ENCODE data around the gene CDK2AP2.
"Not testable (repeated sequence)": the region's sequence is repeated elsewhere in the genome, so short reads cannot be mapped to it uniquely, and the experiment has no call there.

The CDK2AP2 gene

GRCh38 chr11:67516806-67517205, 8.8 kb upstream of the CDK2AP2 start:
- no peak overlapping the region for H3K4me3 ChIP-seq (ENCODE audit: insufficient read depth, low read length, poor library complexity, severe bottlenecking)
- H3F3A ChIP-seq (ENCODE audit: insufficient read depth) = no peaks in the 10 kb centered on the region
- no peak overlapping the region for H3K9ac ChIP-seq (ENCODE audit: low read length)
- TF ChIP-seq CTCF (IDR thresholded peaks at IDR 0.05; ENCODE audit: insufficient read depth, low read length, poor library complexity, severe bottlenecking) = no peak
- no peak for TF ChIP-seq EZH2phosphoT487 (conservative IDR thresholded peaks at IDR 0.05; ENCODE audit: low read length)
- no peaks in the 10 kb centered on the region for H3K9me3 ChIP-seq (ENCODE audit: insufficient read depth, low read length)
- H3K9me2 ChIP-seq (replicated peaks; ENCODE audit: insufficient read depth, low read length) = no peaks in the 10 kb centered on the region
- no peak overlapping the region for H3K4me2 ChIP-seq (ENCODE audit: low read depth, low read length, poor library complexity, severe bottlenecking)
- no peaks in the 10 kb centered on the region for H3K36me3 ChIP-seq (ENCODE audit: low read length)
- no peaks in the 10 kb centered on the region for H3K79me2 ChIP-seq (ENCODE audit: insufficient read depth, low read length)
- H2AFZ ChIP-seq (ENCODE audit: low read depth, low read length, severe bottlenecking) = no peak overlapping the region
- no peaks in the 10 kb centered on the region for H4K20me1 ChIP-seq (ENCODE audit: low read depth, low read length)
- H3K27ac ChIP-seq (ENCODE audit: low read depth, low read length) = no peak overlapping the region
- H3K27me3 ChIP-seq (ENCODE audit: low read length) = no peaks in the 10 kb centered on the region

- Histone ChIP-seq H3K9ac (ENCODE audit: low read length) (no peak overlapping the region), H3K27me3 (ENCODE audit: low read length) (no peaks in the 10 kb centered on the region), H3K36me3 (ENCODE audit: low read length) (no peaks in the 10 kb centered on the region), H3F3A (ENCODE audit: insufficient read depth) (no peaks in the 10 kb centered on the region), H3K79me2 (ENCODE audit: insufficient read depth, low read length) (no peaks in the 10 kb centered on the region), H3K4me2 (ENCODE audit: low read depth, low read length, poor library complexity, severe bottlenecking) (no peak overlapping the region), H3K4me3 (ENCODE audit: insufficient read depth, low read length, poor library complexity, severe bottlenecking) (no peak overlapping the region), H4K20me1 (ENCODE audit: low read depth, low read length) (no peaks in the 10 kb centered on the region), H2AFZ (ENCODE audit: low read depth, low read length, severe bottlenecking) (no peak overlapping the region), H3K27ac (ENCODE audit: low read depth, low read length) (no peak overlapping the region), H3K9me2 (replicated peaks; ENCODE audit: insufficient read depth, low read length) (no peaks in the 10 kb centered on the region), H3K9me3 (ENCODE audit: insufficient read depth, low read length) (no peaks in the 10 kb centered on the region)
- no peak for TF ChIP-seq CTCF (IDR thresholded peaks at IDR 0.05; ENCODE audit: insufficient read depth, low read length, poor library complexity, severe bottlenecking)
- no peak for TF ChIP-seq EZH2phosphoT487 (conservative IDR thresholded peaks at IDR 0.05; ENCODE audit: low read length)
Measured at GRCh38 chr11:67514116-67514515, 6.2 kb upstream of the CDK2AP2 start.

GRCh38 chr11:67511558-67511957, 3.6 kb upstream of the CDK2AP2 start:
- H3K9me3 ChIP-seq (ENCODE audit: insufficient read depth, low read length); H3K27me3 ChIP-seq (ENCODE audit: low read length); H3F3A ChIP-seq (ENCODE audit: insufficient read depth); H3K4me2 ChIP-seq (ENCODE audit: low read depth, low read length, poor library complexity, severe bottlenecking); H2AFZ ChIP-seq (ENCODE audit: low read depth, low read length, severe bottlenecking); H3K4me3 ChIP-seq (ENCODE audit: insufficient read depth, low read length, poor library complexity, severe bottlenecking); H4K20me1 ChIP-seq (ENCODE audit: low read depth, low read length); H3K9me2 ChIP-seq (replicated peaks; ENCODE audit: insufficient read depth, low read length); H3K27ac ChIP-seq (ENCODE audit: low read depth, low read length); H3K9ac ChIP-seq (ENCODE audit: low read length); H3K36me3 ChIP-seq (ENCODE audit: low read length); H3K79me2 ChIP-seq (ENCODE audit: insufficient read depth, low read length): not testable (repeated sequence)

GRCh38 chr11:67510023-67510345, 2.0 kb upstream of the CDK2AP2 start:
- Histone ChIP-seq H3K9ac (ENCODE audit: low read length) (no peak overlapping the region), H4K20me1 (ENCODE audit: low read depth, low read length) (no peaks in the 10 kb centered on the region), H3K36me3 (ENCODE audit: low read length) (no peaks in the 10 kb centered on the region), H3K27me3 (ENCODE audit: low read length) (no peaks in the 10 kb centered on the region), H3K79me2 (ENCODE audit: insufficient read depth, low read length) (0 out of 2 replicates have a peak, but pooled peaks cover 9% of the 10 kb centered on the region), H3F3A (ENCODE audit: insufficient read depth) (peaks cover 13% of the 10 kb centered on the region), H3K9me2 (replicated peaks; ENCODE audit: insufficient read depth, low read length) (no peaks in the 10 kb centered on the region), H3K27ac (ENCODE audit: low read depth, low read length) (no peak overlapping the region), H3K4me3 (ENCODE audit: insufficient read depth, low read length, poor library complexity, severe bottlenecking) (no peak overlapping the region), H2AFZ (ENCODE audit: low read depth, low read length, severe bottlenecking) (no peak overlapping the region), H3K4me2 (ENCODE audit: low read depth, low read length, poor library complexity, severe bottlenecking) (no peak overlapping the region), H3K9me3 (ENCODE audit: insufficient read depth, low read length) (no peaks in the 10 kb centered on the region)
- no peak for TF ChIP-seq EZH2phosphoT487 (conservative IDR thresholded peaks at IDR 0.05; ENCODE audit: low read length)
- no peak for TF ChIP-seq CTCF (IDR thresholded peaks at IDR 0.05; ENCODE audit: insufficient read depth, low read length, poor library complexity, severe bottlenecking)
